ENCODE measurements around the gene ATL2.

The ATL2 gene

GRCh38 chr2:38409156-38410102, 32.4 kb upstream of the ATL2 start:
- no peaks in the 10 kb centered on the region for H3K4me1 ChIP-seq
- H3K36me3 ChIP-seq: no peaks in the 10 kb centered on the region
- H3K27me3 ChIP-seq: no peaks in the 10 kb centered on the region
- no peak for TF ChIP-seq CTCF (IDR thresholded peaks at IDR 0.05; ENCODE audit: low read depth, low read length)
- no peak for DNase-seq
- H3K4me3 ChIP-seq (ENCODE audit: low read depth, low read length): no peak overlapping the region
- no peaks in the 10 kb centered on the region; the same call in 1 of the 2 replicates for H3K9me3 ChIP-seq

GRCh38 chr2:38407111-38407682, 30.1 kb upstream of the ATL2 start:
- no peak for DNase-seq
- Histone ChIP-seq H3K9me3 (no peaks in the 10 kb centered on the region), H3K4me1 (no peaks in the 10 kb centered on the region), H3K36me3 (no peaks in the 10 kb centered on the region), H3K4me3 (ENCODE audit: low read depth, low read length) (no peak overlapping the region), H3K27me3 (no peaks in the 10 kb centered on the region)
- no peak for TF ChIP-seq CTCF (IDR thresholded peaks at IDR 0.05; ENCODE audit: low read depth, low read length)

GRCh38 chr2:38406597-38407110, 29.6 kb upstream of the ATL2 start:
- H3K4me1 ChIP-seq: no peaks in the 10 kb centered on the region
- TF ChIP-seq CTCF (IDR thresholded peaks at IDR 0.05; ENCODE audit: low read depth, low read length): no peak
- DNase-seq: no peak
- no peaks in the 10 kb centered on the region for H3K9me3 ChIP-seq
- H3K36me3 ChIP-seq: no peaks in the 10 kb centered on the region
- no peaks in the 10 kb centered on the region for H3K27me3 ChIP-seq
- H3K4me3 ChIP-seq (ENCODE audit: low read depth, low read length): no peak overlapping the region

- no peak for TF ChIP-seq CTCF (IDR thresholded peaks at IDR 0.05; ENCODE audit: low read depth, low read length)
- Histone ChIP-seq H3K4me1 (no peaks in the 10 kb centered on the region), H3K9me3 (no peaks in the 10 kb centered on the region), H3K27me3 (no peaks in the 10 kb centered on the region), H3K4me3 (ENCODE audit: low read depth, low read length) (no peak overlapping the region), H3K36me3 (no peaks in the 10 kb centered on the region)
- DNase-seq: no peak
Measured at GRCh38 chr2:38405917-38406596, 29.0 kb upstream of the ATL2 start.

GRCh38 chr2:38400513-38400912, 23.4 kb upstream of the ATL2 start:
- no peak for DNase-seq
- H3K4me3 ChIP-seq (ENCODE audit: low read depth, low read length): no peak overlapping the region

More at GRCh38 chr2:38400513-38400912, 23.4 kb upstream of the ATL2 start:
- no peak for TF ChIP-seq CTCF (IDR thresholded peaks at IDR 0.05; ENCODE audit: low read depth, low read length)
- H3K9me3 ChIP-seq: no peaks in the 10 kb centered on the region
- H3K36me3 ChIP-seq: no peaks in the 10 kb centered on the region
- H3K4me1 ChIP-seq: no peaks in the 10 kb centered on the region
- no peaks in the 10 kb centered on the region for H3K27me3 ChIP-seq
